HG03457 (cell line): ENCODE measurements around the gene CHST15.

Source experiments
- ATAC-seq: cut with Tn5 transposase; IDR thresholded peaks from one replicate; pipeline ENCODE4 v1.9.1; 2021; ENCODE audit warnings: moderate number of reproducible peaks; ENCODE audit not compliant: unreplicated experiment

CHST15 gene

GRCh38 chr10:124015991-124016390 lies 77.4 kb downstream of the CHST15 start:
- ATAC-seq, result no peak

GRCh38 chr10:124014416-124015154 lies 78.8 kb downstream of the CHST15 start:
- ATAC-seq, result no peak

GRCh38 chr10:124013916-124014315 lies 79.5 kb downstream of the CHST15 start:
- ATAC-seq, result no peak

GRCh38 chr10:124012991-124013390 lies 80.4 kb downstream of the CHST15 start:
- no peak for ATAC-seq

- no peak for ATAC-seq
Observed at GRCh38 chr10:124012583-124012982, 80.8 kb downstream of the CHST15 start.

- ATAC-seq, result no peak
Observed at GRCh38 chr10:124012066-124012465, 81.3 kb downstream of the CHST15 start.

GRCh38 chr10:124011464-124011863 lies 81.9 kb downstream of the CHST15 start:
- no peak for ATAC-seq

- no peak for ATAC-seq
Observed at GRCh38 chr10:124010563-124011131, 82.8 kb downstream of the CHST15 start.

GRCh38 chr10:124010024-124010423 lies 83.4 kb downstream of the CHST15 start:
- no peak for ATAC-seq

GRCh38 chr10:124009231-124010015 lies 84.0 kb downstream of the CHST15 start:
- ATAC-seq, result no peak

- no peak for ATAC-seq
Observed at GRCh38 chr10:124008681-124009080, 84.7 kb downstream of the CHST15 start.

- ATAC-seq, result no peak
Observed at GRCh38 chr10:124008187-124008586, 85.2 kb downstream of the CHST15 start.

GRCh38 chr10:124007773-124008145 lies 85.6 kb downstream of the CHST15 start:
- ATAC-seq, result no peak

GRCh38 chr10:124007102-124007772 lies 86.2 kb downstream of the CHST15 start:
- ATAC-seq, result no peak

GRCh38 chr10:124006526-124006925 lies 86.9 kb downstream of the CHST15 start:
- no peak for ATAC-seq

GRCh38 chr10:124005991-124006392 lies 87.4 kb downstream of the CHST15 start:
- no peak for ATAC-seq

- ATAC-seq, result no peak
Observed at GRCh38 chr10:124005091-124005490, 88.3 kb downstream of the CHST15 start.

- no peak for ATAC-seq
Observed at GRCh38 chr10:124004663-124005004, 88.8 kb downstream of the CHST15 start.

- no peak for ATAC-seq
Observed at GRCh38 chr10:124003871-124004662, 89.3 kb downstream of the CHST15 start.

GRCh38 chr10:124003481-124003870 lies 89.9 kb downstream of the CHST15 start:
- no peak for ATAC-seq

- no peak for ATAC-seq
Observed at GRCh38 chr10:124003070-124003419, 90.4 kb downstream of the CHST15 start.
